ENCODE results near the gene SLC66A3.

The SLC66A3 gene

DNA sequence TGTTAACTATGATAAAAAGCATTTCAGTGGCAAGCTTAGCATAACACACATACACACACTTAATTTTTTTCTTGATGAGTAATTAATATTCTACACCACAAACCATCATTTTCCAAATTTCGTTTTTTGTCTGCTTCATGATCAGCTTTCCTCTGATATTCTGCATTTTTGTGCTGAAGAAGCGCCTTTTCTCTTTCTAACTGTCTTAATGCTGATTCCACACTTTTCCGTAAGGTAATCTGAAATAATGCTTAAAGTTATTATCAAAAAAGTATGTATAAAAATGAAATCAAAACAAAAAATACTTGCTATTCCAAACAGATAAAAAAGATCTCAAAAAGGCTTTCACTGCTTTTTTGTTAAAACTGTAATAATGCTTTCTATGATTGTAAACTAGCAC lies 60.1 kb downstream of the SLC66A3 start:
- no peak overlapping the region for H2BK12ac ChIP-seq (ENCODE audit: low read length in 2 of 2)
- WGBS, result 97% methylated on average over 2 of the region's 3 CpGs
- H3K4ac ChIP-seq (ENCODE audit: low read depth in 1 of 2, low read length in 2 of 2), result no peak overlapping the region
- no peak overlapping the region for H2BK120ac ChIP-seq (ENCODE audit: low read depth, low read length)
- H3K27me3 ChIP-seq (ENCODE audit: control insufficient read depth in 1 of 2, insufficient read depth in 1 of 2, low read length in 2 of 2), result no peaks in the 10 kb centered on the region
- no peak overlapping the region for H3K23ac ChIP-seq (ENCODE audit: low read length in 2 of 2)
- no peak overlapping the region for H4K91ac ChIP-seq (ENCODE audit: low read length)
- no peak overlapping the region for H3K4me3 ChIP-seq (ENCODE audit: insufficient read depth in 1 of 2, low read depth in 1 of 2, low read length in 2 of 2)
- no peak overlapping the region for H2AFZ ChIP-seq (ENCODE audit: low read depth, low read length)
- no peak for DNase-seq
- no peak overlapping the region for H3K9ac ChIP-seq (ENCODE audit: low read length)
- H3K18ac ChIP-seq (ENCODE audit: low read depth in 1 of 2, low read length in 2 of 2), result no peak overlapping the region
- no peak overlapping the region for H3K27ac ChIP-seq (ENCODE audit: low read length, poor library complexity, severe bottlenecking)
- H3K4me1 ChIP-seq (ENCODE audit: control insufficient read depth, insufficient read depth, low read depth, low read length), result no peaks in the 10 kb centered on the region
- H4K8ac ChIP-seq (ENCODE audit: low read length), result no peak overlapping the region
- H3K4me2 ChIP-seq (ENCODE audit: low read length, poor library complexity, severe bottlenecking), result no peak overlapping the region
- no peak overlapping the region for H2BK15ac ChIP-seq (ENCODE audit: low read depth, poor library complexity, severe bottlenecking)
- no peak overlapping the region for H2AK5ac ChIP-seq (ENCODE audit: low read length, severe bottlenecking)
- peaks cover 11% of the 10 kb centered on the region for H3K79me1 ChIP-seq (replicated peaks; ENCODE audit: low read length, poor library complexity, severe bottlenecking)
- no peaks in the 10 kb centered on the region for H3K9me3 ChIP-seq (ENCODE audit: control insufficient read depth, low read length)
- no peak overlapping the region for H2BK5ac ChIP-seq (ENCODE audit: low read depth, low read length, poor library complexity, severe bottlenecking)
- H3K36me3 ChIP-seq (ENCODE audit: control insufficient read depth in 1 of 2, insufficient read depth in 2 of 2, low read depth in 1 of 2, low read length in 2 of 2), result peaks cover 12 to 86% of the 10 kb centered on the region in 2 experiments
- H3K14ac ChIP-seq (ENCODE audit: low read length in 2 of 2), result no peak overlapping the region

DNA sequence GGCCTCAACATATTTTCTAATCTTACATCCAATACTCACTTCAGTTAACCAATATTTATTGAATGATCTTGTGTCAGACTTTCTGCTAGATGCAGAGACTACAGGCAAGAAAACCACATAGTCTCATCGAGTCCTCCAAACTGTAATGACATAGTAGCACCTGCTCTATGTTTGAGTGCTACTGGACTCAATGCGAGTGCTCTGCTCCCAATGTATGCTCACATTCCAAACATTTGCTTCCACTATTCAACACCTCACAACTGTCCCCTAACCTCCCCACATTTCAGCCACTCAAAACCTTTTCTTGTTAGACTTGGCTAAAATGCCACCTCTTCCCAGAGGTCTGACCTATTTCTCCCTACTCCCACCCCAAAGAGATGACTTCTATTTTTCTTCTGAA lies 65.2 kb downstream of the SLC66A3 start:
- H2BK12ac ChIP-seq (ENCODE audit: low read length in 2 of 2), result no peak overlapping the region
- 99% methylated on average over 2 of the region's 2 CpGs for WGBS
- no peak overlapping the region for H3K27ac ChIP-seq (ENCODE audit: low read length, poor library complexity, severe bottlenecking)
- no peak overlapping the region for H2AK5ac ChIP-seq (ENCODE audit: low read length, severe bottlenecking)
- H3K14ac ChIP-seq (ENCODE audit: low read length in 2 of 2), result no peak overlapping the region
- no peak overlapping the region for H3K4me2 ChIP-seq (ENCODE audit: low read length, poor library complexity, severe bottlenecking)
- no peak overlapping the region for H2BK120ac ChIP-seq (ENCODE audit: low read depth, low read length)
- no peaks in the 10 kb centered on the region for H3K4me1 ChIP-seq (ENCODE audit: control insufficient read depth, insufficient read depth, low read depth, low read length)
- no peak overlapping the region for H2AFZ ChIP-seq (ENCODE audit: low read depth, low read length)
- no peak for DNase-seq
- H3K23ac ChIP-seq (ENCODE audit: low read length in 2 of 2), result no peak overlapping the region
- H4K8ac ChIP-seq (ENCODE audit: low read length), result no peak overlapping the region
- no peak overlapping the region for H4K91ac ChIP-seq (ENCODE audit: low read length)
- peaks cover 12 to 71% of the 10 kb centered on the region in 2 experiments for H3K36me3 ChIP-seq (ENCODE audit: control insufficient read depth in 1 of 2, insufficient read depth in 2 of 2, low read depth in 1 of 2, low read length in 2 of 2)
- H3K4ac ChIP-seq (ENCODE audit: low read depth in 1 of 2, low read length in 2 of 2), result no peak overlapping the region
- no peak overlapping the region for H2BK5ac ChIP-seq (ENCODE audit: low read depth, low read length, poor library complexity, severe bottlenecking)
- H3K9ac ChIP-seq (ENCODE audit: low read length), result no peak overlapping the region
- no peak overlapping the region for H3K18ac ChIP-seq (ENCODE audit: low read depth in 1 of 2, low read length in 2 of 2)
- H2BK15ac ChIP-seq (ENCODE audit: low read depth, poor library complexity, severe bottlenecking), result no peak overlapping the region
- H3K27me3 ChIP-seq (ENCODE audit: control insufficient read depth in 1 of 2, insufficient read depth in 1 of 2, low read length in 2 of 2), result no peaks in the 10 kb centered on the region
- no peaks in the 10 kb centered on the region for H3K9me3 ChIP-seq (ENCODE audit: control insufficient read depth, low read length)
- peaks cover 11% of the 10 kb centered on the region for H3K79me1 ChIP-seq (replicated peaks; ENCODE audit: low read length, poor library complexity, severe bottlenecking)
- H3K4me3 ChIP-seq (ENCODE audit: insufficient read depth in 1 of 2, low read depth in 1 of 2, low read length in 2 of 2), result no peak overlapping the region

DNA sequence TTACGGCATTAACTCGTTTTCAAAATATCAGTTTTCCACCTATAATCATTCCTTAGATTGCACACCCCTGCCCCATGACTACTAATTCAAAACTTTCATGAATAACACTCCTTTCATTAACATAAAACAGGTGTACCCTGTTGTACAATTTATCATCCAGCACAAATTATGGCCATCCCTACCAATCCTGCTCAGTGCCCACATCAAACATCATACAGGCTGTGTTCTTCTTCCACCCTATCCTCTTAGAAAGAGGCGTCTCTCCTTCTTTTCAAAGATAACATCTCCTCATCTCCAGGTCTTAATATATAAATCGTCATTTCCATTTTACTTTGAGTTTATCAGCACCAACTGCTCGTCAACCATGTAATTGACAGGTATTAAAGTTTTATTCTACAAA lies 67.6 kb downstream of the SLC66A3 start:
- H2AK5ac ChIP-seq (ENCODE audit: low read length, severe bottlenecking), result no peak overlapping the region
- H2BK5ac ChIP-seq (ENCODE audit: low read depth, low read length, poor library complexity, severe bottlenecking), result no peak overlapping the region
- H2BK120ac ChIP-seq (ENCODE audit: low read depth, low read length), result no peak overlapping the region
- H4K91ac ChIP-seq (ENCODE audit: low read length), result no peak overlapping the region
- H3K27ac ChIP-seq (ENCODE audit: low read length, poor library complexity, severe bottlenecking), result no peak overlapping the region
- no peaks in the 10 kb centered on the region for H3K9me3 ChIP-seq (ENCODE audit: control insufficient read depth, low read length)
- no peak overlapping the region for H3K14ac ChIP-seq (ENCODE audit: low read length in 2 of 2)
- H4K8ac ChIP-seq (ENCODE audit: low read length), result no peak overlapping the region
- no peak overlapping the region for H3K18ac ChIP-seq (ENCODE audit: low read depth in 1 of 2, low read length in 2 of 2)
- H2AFZ ChIP-seq (ENCODE audit: low read depth, low read length), result no peak overlapping the region
- WGBS, result 95% methylated on average over 3 of the region's 5 CpGs
- H3K4ac ChIP-seq (ENCODE audit: low read depth in 1 of 2, low read length in 2 of 2), result no peak overlapping the region
- H3K4me3 ChIP-seq (ENCODE audit: insufficient read depth in 1 of 2, low read depth in 1 of 2, low read length in 2 of 2), result no peak overlapping the region
- no peak overlapping the region for H2BK12ac ChIP-seq (ENCODE audit: low read length in 2 of 2)
- peaks cover 5 to 60% of the 10 kb centered on the region in 2 experiments for H3K36me3 ChIP-seq (ENCODE audit: control insufficient read depth in 1 of 2, insufficient read depth in 2 of 2, low read depth in 1 of 2, low read length in 2 of 2)
- H3K27me3 ChIP-seq (ENCODE audit: control insufficient read depth in 1 of 2, insufficient read depth in 1 of 2, low read length in 2 of 2), result no peaks in the 10 kb centered on the region
- no peak overlapping the region for H3K23ac ChIP-seq (ENCODE audit: low read length in 2 of 2)
- no peak overlapping the region for H2BK15ac ChIP-seq (ENCODE audit: low read depth, poor library complexity, severe bottlenecking)
- H3K9ac ChIP-seq (ENCODE audit: low read length), result no peak overlapping the region
- H3K4me2 ChIP-seq (ENCODE audit: low read length, poor library complexity, severe bottlenecking), result no peak overlapping the region
- DNase-seq, result no peak
- H3K79me1 ChIP-seq (replicated peaks; ENCODE audit: low read length, poor library complexity, severe bottlenecking), result peaks cover 13% of the 10 kb centered on the region
- no peaks in the 10 kb centered on the region for H3K4me1 ChIP-seq (ENCODE audit: control insufficient read depth, insufficient read depth, low read depth, low read length)

DNA sequence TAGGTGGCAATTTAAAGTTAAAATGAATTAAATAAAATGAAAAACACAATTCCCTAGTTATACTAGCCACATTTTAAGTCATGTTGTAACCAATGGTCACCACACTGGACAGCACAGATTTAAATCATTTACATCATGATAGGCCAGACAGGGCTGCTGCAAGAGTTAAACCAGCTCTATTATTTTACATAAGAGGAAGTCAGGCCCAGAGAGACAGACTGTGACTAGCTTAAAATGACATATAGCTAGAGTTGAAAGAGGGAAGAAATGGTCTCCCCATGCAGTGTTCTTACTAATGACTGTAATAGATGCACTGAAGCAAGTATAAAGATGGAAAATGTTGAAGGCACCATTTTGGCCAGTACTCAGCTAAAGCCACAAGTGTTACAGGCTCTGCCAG lies 69.6 kb downstream of the SLC66A3 start:
- Histone ChIP-seq H3K14ac (ENCODE audit: low read length in 2 of 2) (no peak overlapping the region), H2BK5ac (ENCODE audit: low read depth, low read length, poor library complexity, severe bottlenecking) (no peak overlapping the region), H3K27ac (ENCODE audit: low read length, poor library complexity, severe bottlenecking) (no peak overlapping the region), H2BK15ac (ENCODE audit: low read depth, poor library complexity, severe bottlenecking) (no peak overlapping the region), H3K4me1 (ENCODE audit: control insufficient read depth, insufficient read depth, low read depth, low read length) (no peaks in the 10 kb centered on the region), H3K4ac (ENCODE audit: low read depth in 1 of 2, low read length in 2 of 2) (no peak overlapping the region), H3K27me3 (ENCODE audit: control insufficient read depth in 1 of 2, insufficient read depth in 1 of 2, low read length in 2 of 2) (no peaks in the 10 kb centered on the region), H2BK12ac (ENCODE audit: low read length in 2 of 2) (no peak overlapping the region), H2BK120ac (ENCODE audit: low read depth, low read length) (no peak overlapping the region), H2AFZ (ENCODE audit: low read depth, low read length) (no peak overlapping the region), H3K4me2 (ENCODE audit: low read length, poor library complexity, severe bottlenecking) (no peak overlapping the region), H3K18ac (ENCODE audit: low read depth in 1 of 2, low read length in 2 of 2) (no peak overlapping the region), H3K9ac (ENCODE audit: low read length) (no peak overlapping the region), H4K8ac (ENCODE audit: low read length) (no peak overlapping the region), H4K91ac (ENCODE audit: low read length) (no peak overlapping the region), H2AK5ac (ENCODE audit: low read length, severe bottlenecking) (no peak overlapping the region), H3K36me3 (ENCODE audit: control insufficient read depth in 1 of 2, insufficient read depth in 2 of 2, low read depth in 1 of 2, low read length in 2 of 2) (peaks cover under 1 to 46% of the 10 kb centered on the region in 2 experiments), H3K79me1 (replicated peaks; ENCODE audit: low read length, poor library complexity, severe bottlenecking) (peaks cover 11% of the 10 kb centered on the region), H3K9me3 (ENCODE audit: control insufficient read depth, low read length) (no peaks in the 10 kb centered on the region), H3K4me3 (ENCODE audit: insufficient read depth in 1 of 2, low read depth in 1 of 2, low read length in 2 of 2) (no peak overlapping the region), H3K23ac (ENCODE audit: low read length in 2 of 2) (no peak overlapping the region)
- DNase-seq, result no peak

Measured in mesenchymal stem cell (in vitro differentiated cells and primary cell).